Esophagus squamous epithelium (tissue), 5 donors: ENCODE measurements around the gene RAPGEF1. TPM values are rescaled to one million over a fixed set of nuclear protein-coding genes. Genes with fewer than 3 reads are reported as not detected.

Experiments used
- DNase-seq: peaks from one replicate; lab custom pipeline; 2025; lab: John Stamatoyannopoulos, UW
- H3K27ac ChIP-seq, 4 donors: fragments of 200-600 bp; sonication (generic); one replicate each; pipeline ENCODE4 v1.5.1; 2016 to 2019; ENCODE audit warnings: mild to moderate bottlenecking in 1 of 4
- H3K27me3 ChIP-seq, 4 donors: fragments of 200-600 bp; sonication (generic); 1 replicate in 3 of 4; 2 replicates in 1 of 4; pipeline versions ENCODE4 v1.5.1 to v1.6.0; 2017 to 2021; ENCODE audit warnings: antibody characterized with exemption in 1 of 4
- H3K36me3 ChIP-seq, 3 donors: fragments of 200-600 bp; sonication (generic); one replicate each; pipeline ENCODE4 v1.5.1; 2016 to 2019
- H3K4me1 ChIP-seq, 3 donors: fragments of 200-600 bp; sonication (generic); one replicate each; pipeline ENCODE4 v1.5.1; 2017 to 2019
- H3K4me3 ChIP-seq, 4 donors: fragments of 200-600 bp; sonication (generic); 1 replicate in 3 of 4; 2 replicates in 1 of 4; pipeline ENCODE4 v1.5.1; 2016 to 2019; ENCODE audit warnings: mild to moderate bottlenecking in 2 of 4, moderate library complexity in 1 of 4
- H3K9me3 ChIP-seq, 3 donors: fragments of 200-600 bp; sonication (generic); one replicate each; pipeline ENCODE4 v1.5.1; 2016 to 2019
- CTCF ChIP-seq, 6 experiments: fragments of 450-650 bp in 4 of 6; fragments of 200-600 bp in 2 of 6; sonication (generic) in 2 of 6; IDR thresholded peaks; one replicate each; pipeline ENCODE4 v1.5.1; 2016 to 2019; ENCODE audit warnings: antibody characterized with exemption in 6 of 6, mild to moderate bottlenecking in 4 of 6, moderate library complexity in 4 of 6
- POLR2A ChIP-seq, 4 donors: fragments of 450-650 bp; IDR thresholded peaks; one replicate each; pipeline ENCODE4 v1.6.1; 2017; ENCODE audit warnings: antibody characterized with exemption in 4 of 4, mild to moderate bottlenecking in 4 of 4, moderate library complexity in 3 of 4
- WGBS, 2 donors: methylation state at CpG; one replicate each; pipeline ENCODE4 v1.1.5; 2018; 5-methylcytosine and 5-hydroxymethylcytosine counted together
- intact Hi-C: fragments of 100-400 bp; cut with DNase I; formaldehyde crosslinking; loops from one replicate; pipeline ENCODE4 v1.15.0; 2022
- total RNA-seq, 4 donors: library from RNA; depleted of rRNA; stranded (reverse); fragments of >200 nt; gene quantifications; one replicate each; pipeline ENCODE4 v1.1.0, GENCODE V29; 2016
- donor health status: DM: yes; HTN: yes; CAD: no.

RAPGEF1 gene
- total RNA-seq, 4 donors from 2014 or later: 12.2 to 40.4 (median 19.0) TPM

DNA sequence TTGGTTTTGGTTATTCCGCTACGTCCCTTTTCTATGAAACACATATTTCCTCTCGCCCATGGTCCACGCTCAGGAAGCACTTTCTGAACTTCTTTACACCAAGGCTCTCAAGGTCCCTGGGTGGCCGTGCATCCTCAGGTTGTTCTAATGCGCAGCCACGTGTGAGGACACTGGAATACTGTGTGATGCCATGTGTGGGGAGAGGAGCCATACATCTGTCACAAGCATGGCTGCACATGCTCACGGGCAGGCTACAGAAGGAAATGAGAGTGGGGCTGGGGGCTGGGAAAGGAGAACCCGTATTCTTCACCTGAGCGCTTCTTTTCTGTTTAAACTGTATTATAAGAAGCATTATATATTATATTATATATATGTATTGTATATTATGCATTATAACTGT lies 157.8 kb downstream of the RAPGEF1 start:
- H3K4me3 ChIP-seq: no peak overlapping the region
- WGBS, 2 donors: 94 to 96% methylated on average over 10 of the region's 10 CpGs
- intact Hi-C loops: no loop called here
- H3K9me3 ChIP-seq: no peaks in the 10 kb centered on the region
- no peak for DNase-seq
- H3K27me3 ChIP-seq: no peaks in the 10 kb centered on the region
- no peak for TF ChIP-seq POLR2A (IDR thresholded peaks at IDR 0.05)
- no peak for TF ChIP-seq CTCF (IDR thresholded peaks at IDR 0.05)
- H3K27ac ChIP-seq: no peak overlapping the region
- H3K36me3 ChIP-seq: peaks cover 36 to 88% (median 38%) of the 10 kb centered on the region in 3 donors
- peaks cover 0 to 11% (median 0%) of the 10 kb centered on the region in 3 donors for H3K4me1 ChIP-seq

DNA sequence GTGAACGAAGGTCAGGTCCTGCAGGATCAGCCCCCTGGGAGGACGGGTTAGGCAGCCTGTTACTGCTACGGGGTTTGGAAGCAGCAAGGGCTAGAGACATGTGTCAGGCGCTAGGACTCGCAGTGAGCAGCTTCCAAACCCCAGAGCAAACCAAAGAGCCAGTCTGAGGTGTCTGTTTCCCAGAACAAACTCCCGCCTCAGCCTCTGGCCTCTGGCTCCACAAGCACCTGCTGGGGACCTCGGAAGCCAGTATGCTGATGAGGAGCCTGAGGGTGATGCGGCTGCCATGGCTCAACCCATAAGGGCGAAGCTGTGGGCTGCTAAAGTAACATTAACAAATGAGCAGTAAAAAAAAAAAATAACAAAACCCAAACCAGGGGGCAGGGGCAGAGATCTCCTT lies 159.5 kb downstream of the RAPGEF1 start:
- Histone ChIP-seq H3K36me3 (peaks cover 36 to 100% (median 38%) of the 10 kb centered on the region in 3 donors), H3K4me3 (no peak overlapping the region), H3K9me3 (no peaks in the 10 kb centered on the region), H3K27ac (no peak overlapping the region), H3K4me1 (peaks cover 0 to 8% (median 0%) of the 10 kb centered on the region in 3 donors), H3K27me3 (no peaks in the 10 kb centered on the region)
- no peak for DNase-seq
- intact Hi-C loops: no loop called here
- WGBS, 2 donors: 85% methylated on average over 9 of the region's 9 CpGs; no CpG with 5 or more reads in 1 of the 2 donors
- TF ChIP-seq CTCF (IDR thresholded peaks at IDR 0.05) (no peak), POLR2A (IDR thresholded peaks at IDR 0.05) (no peak)

GRCh38 chr9:131579789-131580211 lies 160.1 kb downstream of the RAPGEF1 start:
- Histone ChIP-seq H3K4me3 (no peak overlapping the region), H3K4me1 (peaks cover 0 to 2% (median 0%) of the 10 kb centered on the region in 3 donors), H3K27ac (no peak overlapping the region), H3K27me3 (no peaks in the 10 kb centered on the region), H3K36me3 (peaks cover 35 to 100% (median 36%) of the 10 kb centered on the region in 3 donors), H3K9me3 (no peaks in the 10 kb centered on the region)
- intact Hi-C loops: no loop called here
- TF ChIP-seq CTCF (IDR thresholded peaks at IDR 0.05) (no peak), POLR2A (IDR thresholded peaks at IDR 0.05) (no peak)
- 73 to 80% methylated on average over 3 to 4 of the region's 8 CpGs for WGBS, 2 donors
- no peak for DNase-seq

DNA sequence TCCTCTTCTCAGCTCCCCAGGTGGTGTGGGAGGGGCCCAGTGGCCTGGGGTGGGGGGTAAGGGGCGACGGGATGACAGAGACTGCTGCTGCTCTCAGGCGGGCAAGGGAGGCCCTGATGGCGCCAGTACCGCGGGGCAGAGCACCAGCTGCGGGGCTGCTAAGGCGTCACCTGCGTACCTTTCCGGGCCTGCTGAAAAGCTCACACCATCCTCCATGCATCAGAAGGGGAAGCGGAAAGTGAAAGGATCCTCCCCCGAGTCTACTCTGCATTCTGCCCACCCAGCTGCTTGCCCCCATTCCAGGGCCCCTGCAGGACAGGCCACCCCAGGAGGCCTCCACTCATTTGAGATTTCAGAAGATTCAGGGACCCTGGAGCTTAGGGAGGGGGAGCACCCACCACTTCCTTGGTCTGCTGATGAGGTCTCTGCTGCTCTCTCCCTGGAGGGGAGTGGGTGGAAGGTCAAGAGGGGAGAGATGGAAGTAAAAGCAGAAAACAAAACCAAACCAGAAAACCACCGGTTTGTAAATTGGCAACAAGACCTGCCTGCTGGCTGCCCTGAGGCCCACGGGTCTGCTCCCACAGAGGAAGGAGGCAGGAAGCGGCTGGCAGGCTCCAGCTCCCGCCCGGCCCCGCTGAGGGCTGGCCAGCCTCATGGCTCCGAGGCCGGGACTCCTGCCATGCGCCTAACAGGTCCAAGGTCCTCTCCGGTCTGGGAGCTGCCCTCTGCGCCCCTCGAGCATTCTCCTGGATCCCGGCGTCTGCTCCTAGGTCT lies 161.0 kb downstream of the RAPGEF1 start:
- Histone ChIP-seq H3K27me3 (no peaks in the 10 kb centered on the region), H3K36me3 (peaks cover 26 to 99% (median 36%) of the 10 kb centered on the region in 3 donors), H3K27ac (no peak overlapping the region), H3K4me1 (no peaks in the 10 kb centered on the region), H3K9me3 (no peaks in the 10 kb centered on the region), H3K4me3 (no peak overlapping the region)
- intact Hi-C loops: no loop called here
- TF ChIP-seq CTCF (IDR thresholded peaks at IDR 0.05) (no peak), POLR2A (IDR thresholded peaks at IDR 0.05) (no peak)
- no peak for DNase-seq
- WGBS, 2 donors: 62 to 74% methylated on average over 13 to 14 of the region's 26 CpGs

DNA sequence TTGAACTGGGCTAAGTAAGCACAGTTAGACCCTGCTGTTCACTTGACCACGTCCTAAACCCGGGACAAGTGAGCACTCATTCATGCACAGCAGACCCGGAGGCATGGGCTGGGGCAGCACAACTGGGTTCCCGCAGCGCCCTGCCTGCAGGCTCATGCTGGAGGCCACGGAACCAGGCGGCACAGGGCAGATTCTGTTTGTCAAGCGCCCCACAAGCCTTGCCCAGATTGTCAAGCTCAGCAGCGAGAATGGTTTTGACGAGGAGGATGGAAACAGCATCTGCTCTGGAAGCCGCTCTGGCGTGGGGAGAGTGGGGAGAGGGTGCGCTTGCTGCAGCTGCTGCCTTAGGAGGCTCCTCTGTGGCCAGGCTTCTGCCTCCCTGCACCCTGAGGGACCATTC lies 161.9 kb downstream of the RAPGEF1 start:
- H3K4me1 ChIP-seq: no peaks in the 10 kb centered on the region
- no peaks in the 10 kb centered on the region for H3K27me3 ChIP-seq
- TF ChIP-seq CTCF (IDR thresholded peaks at IDR 0.05) (no peak), POLR2A (IDR thresholded peaks at IDR 0.05) (no peak)
- DNase-seq: no peak
- no peaks in the 10 kb centered on the region for H3K9me3 ChIP-seq
- intact Hi-C loops: no loop called here
- 70 to 81% methylated on average over 3 to 5 of the region's 13 CpGs for WGBS, 2 donors
- no peak overlapping the region for H3K4me3 ChIP-seq
- peaks cover 21 to 99% (median 36%) of the 10 kb centered on the region in 3 donors for H3K36me3 ChIP-seq
- H3K27ac ChIP-seq: no peak overlapping the region
